ENCODE results near the gene CSKMT. TPM values are rescaled to one million over a fixed set of nuclear protein-coding genes. Genes with fewer than 3 reads are reported as not detected.
"Not testable (repeated sequence)": the region's sequence is repeated elsewhere in the genome, so short reads cannot be mapped to it uniquely, and the experiment has no call there.

CSKMT gene
- total RNA-seq, 1 experiment from 2014 or later, result 16.3 TPM

DNA sequence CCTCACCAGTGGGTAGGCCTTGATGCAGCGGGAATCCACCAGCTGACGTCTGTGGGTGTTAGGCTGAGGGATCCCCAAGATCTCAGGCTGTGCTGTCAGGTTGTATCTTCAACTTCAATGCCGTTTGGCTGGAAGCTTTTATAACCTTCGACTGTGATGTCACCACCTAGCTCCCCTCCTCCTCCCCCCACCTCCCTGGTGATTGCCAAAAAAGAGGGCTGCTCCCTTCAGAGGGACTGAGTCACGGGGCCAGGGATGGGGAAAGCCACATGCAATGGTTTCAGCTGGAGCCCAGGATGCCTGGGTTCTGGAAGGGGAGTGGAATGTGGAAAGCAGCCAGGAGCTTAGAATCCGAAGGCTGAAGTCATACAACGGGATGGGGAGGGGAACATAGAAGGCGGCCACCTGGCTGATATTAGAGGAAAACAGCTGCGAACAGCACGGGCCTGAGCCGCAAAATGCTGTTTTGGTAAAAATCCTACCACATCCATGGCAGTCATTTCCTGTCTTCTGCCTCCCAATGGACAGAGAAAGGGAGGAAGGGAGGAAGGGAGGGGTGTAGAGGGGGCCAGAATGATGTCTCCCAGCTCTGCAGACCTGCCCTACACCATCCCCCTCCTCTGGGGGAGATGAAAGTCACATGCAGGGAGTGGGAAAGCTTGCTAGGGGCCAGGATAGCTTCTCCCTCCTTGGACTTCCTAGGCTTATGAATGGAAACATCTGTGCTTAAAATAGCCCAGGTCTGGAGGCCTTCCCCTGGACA is 24.5 kb downstream of the CSKMT start, which contains the start of gene LRRN4CL:
TSS of gene LRRN4CL (minus strand) at position 110 of the 763 bp plus-strand sequence. CDS start 1,022 bp downstream, outside the sequence.
- Histone ChIP-seq H3K27me3 (ENCODE audit: low read length) (no peaks in the 10 kb centered on the region), H3K4me1 (ENCODE audit: insufficient read depth, low read length) (no peaks in the 10 kb centered on the region), H3K9ac (ENCODE audit: low read length) (no peak within 1 kb of the TSS), H3K9me2 (replicated peaks; ENCODE audit: low read length) (no peaks in the 10 kb centered on the region), H3F3A (ENCODE audit: low read length, unreplicated experiment) (peaks cover 3% of the 10 kb centered on the region), H3K4me3 (ENCODE audit: low read length) (no peak within 1 kb of the TSS), H3K79me2 (ENCODE audit: low read length) (no peaks in the 10 kb centered on the region), H3K27ac (ENCODE audit: low read length) (no peak within 1 kb of the TSS), H4K20me1 (ENCODE audit: low read length) (no peaks in the 10 kb centered on the region), H2AFZ (ENCODE audit: low read length) (no peak within 1 kb of the TSS), H3K36me3 (ENCODE audit: low read depth, low read length) (peaks cover 23% of the 10 kb centered on the region), H3K4me2 (ENCODE audit: low read length) (no peak within 1 kb of the TSS), H3K9me3 (ENCODE audit: low read length) (no peaks in the 10 kb centered on the region)
- TF ChIP-seq EZH2phosphoT487 (IDR thresholded peaks at IDR 0.05; ENCODE audit: borderline replicate concordance, low read length), result no peak
- TF ChIP-seq, protein P1, sequence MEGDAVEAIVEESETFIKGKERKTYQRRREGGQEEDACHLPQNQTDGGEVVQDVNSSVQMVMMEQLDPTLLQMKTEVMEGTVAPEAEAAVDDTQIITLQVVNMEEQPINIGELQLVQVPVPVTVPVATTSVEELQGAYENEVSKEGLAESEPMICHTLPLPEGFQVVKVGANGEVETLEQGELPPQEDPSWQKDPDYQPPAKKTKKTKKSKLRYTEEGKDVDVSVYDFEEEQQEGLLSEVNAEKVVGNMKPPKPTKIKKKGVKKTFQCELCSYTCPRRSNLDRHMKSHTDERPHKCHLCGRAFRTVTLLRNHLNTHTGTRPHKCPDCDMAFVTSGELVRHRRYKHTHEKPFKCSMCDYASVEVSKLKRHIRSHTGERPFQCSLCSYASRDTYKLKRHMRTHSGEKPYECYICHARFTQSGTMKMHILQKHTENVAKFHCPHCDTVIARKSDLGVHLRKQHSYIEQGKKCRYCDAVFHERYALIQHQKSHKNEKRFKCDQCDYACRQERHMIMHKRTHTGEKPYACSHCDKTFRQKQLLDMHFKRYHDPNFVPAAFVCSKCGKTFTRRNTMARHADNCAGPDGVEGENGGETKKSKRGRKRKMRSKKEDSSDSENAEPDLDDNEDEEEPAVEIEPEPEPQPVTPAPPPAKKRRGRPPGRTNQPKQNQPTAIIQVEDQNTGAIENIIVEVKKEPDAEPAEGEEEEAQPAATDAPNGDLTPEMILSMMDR (conservative IDR thresholded peaks at IDR 0.05; ENCODE audit: low read depth, low read length), result no peak
- no peak for DNase-seq
- peak; percentile 27; the same call in 1 of the 2 replicates for ATAC-seq
- intact Hi-C loops (cut with micrococcal nuclease), result loop anchor here (10.0 kb wide), 1 partner anchor 295 kb away; no protein-coding TSS in a partner anchor
- POLR2A ChIA-PET (ENCODE audit: unreplicated experiment), result interaction anchor here (0.6 kb wide), 1 partner anchor 150 kb away, joined by 6 read pairs; no protein-coding TSS in a partner anchor
- CTCF ChIA-PET, result no interaction called here
- no TSS peak for BruUV-seq (replicated peaks)

DNA sequence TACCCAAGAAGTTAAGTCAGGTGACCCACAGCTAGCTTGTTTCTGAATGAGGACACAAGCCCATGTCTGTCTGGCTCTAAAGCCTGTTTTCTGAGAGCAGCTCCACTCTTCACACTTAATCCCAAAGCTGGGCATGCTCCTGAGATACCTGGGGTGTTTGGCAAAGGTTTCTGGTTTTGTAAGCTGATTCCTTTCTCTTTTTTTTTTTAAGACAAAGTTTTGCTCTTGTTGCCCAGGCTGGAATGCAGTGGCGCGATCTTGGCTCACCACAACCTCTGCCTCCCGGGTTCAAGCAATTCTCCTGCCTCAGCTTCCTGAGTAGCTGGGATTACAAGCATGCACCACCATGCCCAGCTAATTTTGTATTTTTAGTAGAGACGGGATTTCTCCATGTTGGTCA is 28.5 kb downstream of the CSKMT start:
- BruUV-seq (replicated peaks); H3K9me2 ChIP-seq (replicated peaks; ENCODE audit: low read length); H3K4me2 ChIP-seq (ENCODE audit: low read length): not testable (repeated sequence)

DNA sequence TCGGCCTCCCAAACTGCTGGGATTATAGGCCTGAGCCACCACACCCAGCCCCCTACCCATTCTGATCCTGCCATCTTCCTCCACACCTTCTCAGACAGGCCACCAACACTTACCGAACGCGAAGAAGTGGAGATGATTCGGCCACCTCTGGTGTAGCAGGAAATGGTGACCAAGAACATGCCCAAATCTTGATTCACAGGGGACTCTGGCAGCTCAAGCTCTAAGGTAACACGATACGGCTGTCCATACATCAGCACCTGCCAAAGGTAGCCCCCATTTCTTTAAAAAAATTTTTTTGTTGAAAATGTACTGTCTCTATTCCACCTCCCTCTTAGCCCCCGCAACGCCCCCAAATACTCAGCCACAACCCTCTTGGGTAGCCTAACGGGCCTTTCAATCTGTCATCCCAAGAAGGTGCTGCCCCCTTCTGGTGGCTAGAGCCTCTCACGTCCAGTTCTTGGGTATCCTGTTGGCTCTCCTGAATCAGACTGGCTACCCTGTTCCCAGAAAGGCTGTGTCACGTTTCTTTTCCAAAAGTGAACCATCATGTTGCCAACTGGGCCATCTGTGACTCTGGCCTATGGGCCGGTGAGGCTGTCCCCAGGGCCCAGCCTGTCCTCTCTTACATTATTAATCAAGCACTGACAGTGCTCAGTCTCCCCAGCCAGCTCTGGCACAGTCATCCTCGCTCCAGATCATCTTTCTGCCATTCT is 29.5 kb downstream of the CSKMT start:
- Histone ChIP-seq H3K9me3 (ENCODE audit: low read length) (no peaks in the 10 kb centered on the region), H3K79me2 (ENCODE audit: low read length) (no peaks in the 10 kb centered on the region), H3K4me1 (ENCODE audit: insufficient read depth, low read length) (no peaks in the 10 kb centered on the region), H3K4me3 (ENCODE audit: low read length) (no peak overlapping the region), H3K27me3 (ENCODE audit: low read length) (no peaks in the 10 kb centered on the region), H2AFZ (ENCODE audit: low read length) (no peak overlapping the region), H3K4me2 (ENCODE audit: low read length) (no peak overlapping the region), H3F3A (ENCODE audit: low read length, unreplicated experiment) (peaks cover 3% of the 10 kb centered on the region), H4K20me1 (ENCODE audit: low read length) (no peaks in the 10 kb centered on the region), H3K27ac (ENCODE audit: low read length) (no peak overlapping the region), H3K9me2 (replicated peaks; ENCODE audit: low read length) (no peaks in the 10 kb centered on the region), H3K36me3 (ENCODE audit: low read depth, low read length) (peaks cover 23% of the 10 kb centered on the region), H3K9ac (ENCODE audit: low read length) (no peak overlapping the region)
- BruUV-seq (replicated peaks), result no TSS peak
- ChIA-PET POLR2A (ENCODE audit: unreplicated experiment) (no interaction called here), CTCF (interaction anchor here (0.7 to 2.5 kb wide), 3 partner anchors 11 to 22 kb away, joined by 4 to 12 read pairs (median 4); no protein-coding TSS in a partner anchor)
- ATAC-seq (peak; percentile 95), DNase-seq (peak; percentile 80)
- intact Hi-C loops (cut with micrococcal nuclease), result loop anchor here (1.0 to 10.0 kb wide), 2 partner anchors 13 to 300 kb away; no protein-coding TSS in a partner anchor
- TF ChIP-seq EZH2phosphoT487 (IDR thresholded peaks at IDR 0.05; ENCODE audit: borderline replicate concordance, low read length) (no peak), EZH2 (IDR thresholded peaks at IDR 0.05; ENCODE audit: low read length, unreplicated experiment) (no peak)
- TF ChIP-seq, protein P1 (conservative IDR thresholded peaks at IDR 0.05; ENCODE audit: low read depth, low read length), result peak; percentile 95

More for the DNA sequence above, 28.5 kb downstream of the CSKMT start:
- CTCF ChIA-PET, result interaction anchor here (2.5 kb wide), 1 partner anchor 12 kb away, joined by 12 read pairs; no protein-coding TSS in a partner anchor
- H3K9me3 ChIP-seq (ENCODE audit: low read length); H3K4me1 ChIP-seq (ENCODE audit: insufficient read depth, low read length); H3K9ac ChIP-seq (ENCODE audit: low read length); H3K79me2 ChIP-seq (ENCODE audit: low read length); H3K27ac ChIP-seq (ENCODE audit: low read length); H3K27me3 ChIP-seq (ENCODE audit: low read length); H3K4me3 ChIP-seq (ENCODE audit: low read length); POLR2A ChIA-PET (ENCODE audit: unreplicated experiment); H3F3A ChIP-seq (ENCODE audit: low read length, unreplicated experiment); H2AFZ ChIP-seq (ENCODE audit: low read length); ATAC-seq; H4K20me1 ChIP-seq (ENCODE audit: low read length); DNase-seq: not testable (repeated sequence)
- H3K36me3 ChIP-seq (ENCODE audit: low read depth, low read length), result peaks cover 23% of the 10 kb centered on the region
- intact Hi-C loops (cut with micrococcal nuclease), result loop anchor here (1.0 to 10.0 kb wide), 2 partner anchors 12 to 299 kb away; no protein-coding TSS in a partner anchor

Data from PC-3 (cell line).